GM21786 (cell line): Measurements from ENCODE around the gene TRIM54.
A peak's percentile ranks its signal among the peaks of the same experiment; 100 is the strongest.
"Not testable (repeated sequence)": the region's sequence is repeated elsewhere in the genome, so short reads cannot be mapped to it uniquely, and the experiment has no call there.

Experiments
- ATAC-seq: cut with Tn5 transposase; IDR thresholded peaks from one replicate; pipeline ENCODE4 v1.9.1; 2021; ENCODE audit not compliant: unreplicated experiment

TRIM54 gene

DNA sequence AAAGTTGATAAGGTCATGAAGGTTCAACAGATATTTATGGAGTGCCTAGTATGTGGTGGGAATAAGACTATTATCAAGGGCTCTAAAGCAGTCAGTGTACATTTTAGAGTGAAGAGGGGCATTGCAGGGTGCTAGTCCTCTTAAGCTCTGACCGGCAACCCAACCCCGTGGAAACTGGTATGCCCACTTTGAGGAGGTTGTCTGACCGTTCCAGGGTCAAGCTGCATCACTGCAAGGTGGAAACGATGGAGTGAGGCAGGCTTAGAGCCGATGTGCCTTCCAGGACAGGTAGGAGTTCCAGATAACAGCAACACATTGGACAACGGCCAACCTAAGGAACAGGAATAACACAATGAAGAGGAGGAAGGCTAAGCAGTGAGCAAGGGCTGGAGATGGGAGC lies 27.4 kb downstream of the TRIM54 start:
- ATAC-seq = no peak

DNA sequence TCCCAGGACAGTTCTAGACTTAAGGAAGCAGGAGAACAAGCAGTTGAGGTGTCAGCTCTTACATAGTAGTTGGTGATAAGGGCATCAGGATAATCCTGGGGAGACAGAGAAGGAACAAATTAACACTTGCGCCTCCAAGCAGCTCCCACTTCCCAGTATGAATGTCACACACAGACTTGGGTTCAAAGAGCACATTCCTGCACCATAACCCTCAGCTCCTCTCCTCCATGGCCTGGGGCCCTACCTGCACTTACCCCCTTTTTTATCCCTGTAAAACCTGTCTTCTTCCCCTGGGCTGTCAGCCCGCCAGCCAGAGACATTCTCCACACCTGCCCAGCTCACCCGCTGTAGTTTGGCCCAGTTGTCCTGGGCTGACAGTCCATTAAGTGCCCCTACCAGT lies 29.9 kb downstream of the TRIM54 start:
- ATAC-seq = no peak

- no peak for ATAC-seq
Measured at GRCh38 chr2:27313882-27314645, 31.8 kb downstream of the TRIM54 start.

- ATAC-seq = no peak
Measured at GRCh38 chr2:27314709-27315108, 32.5 kb downstream of the TRIM54 start.

- ATAC-seq = no peak
Measured at GRCh38 chr2:27315122-27315521, 32.9 kb downstream of the TRIM54 start.

- ATAC-seq = no peak
Measured at GRCh38 chr2:27316655-27317412, 34.6 kb downstream of the TRIM54 start.

DNA sequence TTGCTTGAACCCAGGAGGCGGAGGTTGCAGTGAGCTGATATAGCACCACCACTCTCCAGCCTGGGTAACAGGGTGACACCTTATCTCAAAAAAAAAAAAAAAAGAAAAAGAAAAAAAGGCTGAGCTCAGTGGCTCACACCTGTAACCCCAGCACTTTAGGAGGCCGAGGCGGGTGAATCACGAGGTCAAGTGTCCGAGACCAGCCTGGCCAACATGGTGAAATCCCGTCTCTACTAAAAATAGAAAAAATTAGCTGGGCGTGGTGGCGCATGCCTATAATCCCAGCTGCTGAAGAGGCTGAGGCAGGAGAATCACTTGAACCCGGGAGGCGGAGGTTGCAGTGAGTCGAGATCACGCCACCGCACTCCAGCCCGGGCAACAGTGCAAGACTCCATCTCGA lies 37.6 kb downstream of the TRIM54 start:
- ATAC-seq = not testable (repeated sequence)

DNA sequence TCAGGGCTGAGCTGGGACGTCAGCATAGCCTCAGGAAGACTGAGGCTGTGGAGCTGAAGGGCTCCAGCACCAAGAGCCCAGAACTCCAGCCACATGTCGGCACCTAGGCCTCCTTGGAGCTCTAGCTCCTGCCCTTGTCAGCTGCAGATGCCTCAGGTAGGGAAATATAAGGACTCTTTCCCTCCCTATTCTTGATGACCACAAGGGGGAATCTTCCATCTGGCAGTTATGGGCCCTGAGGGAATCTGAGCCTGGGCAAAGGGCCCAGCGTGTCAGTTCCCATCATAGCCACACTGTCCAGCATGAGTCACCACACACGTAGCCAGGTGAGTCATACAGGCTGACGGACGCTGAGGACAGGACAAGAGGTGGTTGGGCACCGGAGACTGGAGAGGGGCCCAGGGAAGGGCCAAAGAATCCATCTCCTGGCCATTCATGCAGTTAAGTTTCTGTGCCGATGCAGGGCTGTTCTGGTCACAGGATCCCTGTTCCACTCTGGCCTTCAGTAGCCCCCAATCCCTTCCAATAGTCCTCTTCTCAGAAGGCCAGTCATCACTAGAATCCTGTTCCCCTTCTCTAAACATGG lies 38.8 kb downstream of the TRIM54 start:
- no peak for ATAC-seq

GRCh38 chr2:27322301-27322765 lies 40.1 kb downstream of the TRIM54 start:
- no peak for ATAC-seq

DNA sequence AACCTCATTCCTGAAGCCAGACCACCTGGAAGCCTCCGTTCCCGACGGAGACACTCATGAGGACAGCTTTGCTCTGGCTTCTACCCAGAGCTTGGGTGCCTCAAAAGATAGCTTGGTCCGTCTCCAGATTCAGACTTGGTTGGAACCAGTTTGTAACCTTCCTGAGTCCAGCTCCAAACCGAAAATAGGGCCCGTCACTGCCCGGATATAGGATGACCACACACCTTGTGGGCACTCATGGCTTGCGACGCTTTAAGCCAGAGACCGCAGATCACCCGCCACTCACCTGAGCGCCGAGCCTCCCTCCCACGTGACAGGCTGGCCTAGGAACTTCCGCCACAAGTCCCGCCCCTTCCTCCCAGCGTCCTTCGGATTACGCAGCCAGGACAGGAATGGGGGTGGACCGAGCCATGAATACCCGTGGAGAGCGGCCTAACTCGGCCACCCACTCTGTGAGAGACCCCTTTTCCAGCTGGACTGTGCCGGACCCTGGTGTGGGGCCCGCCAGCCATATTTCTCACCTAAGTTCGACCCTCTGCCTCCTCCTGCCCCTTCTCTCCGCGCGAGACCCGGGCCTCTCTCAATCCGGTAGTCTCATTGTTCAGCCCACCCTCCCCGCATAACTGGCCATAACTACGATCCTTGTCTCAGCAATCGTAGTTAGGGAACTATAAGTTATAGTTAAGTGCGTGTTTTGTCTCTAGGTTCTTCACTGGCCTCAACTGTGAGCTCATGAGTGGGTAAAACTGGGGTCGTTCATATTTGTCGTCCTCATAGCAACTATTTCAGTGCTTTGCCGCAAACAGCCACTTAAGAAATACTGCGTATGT lies 40.8 kb downstream of the TRIM54 start, which contains the start of gene MPV17:
MPV17 (minus strand) TSS at position 332 of the 830 bp plus-strand sequence. CDS start 580 bp downstream, outside the sequence.
- peak; percentile 83 for ATAC-seq

GRCh38 chr2:27323596-27324285 lies 41.5 kb downstream of the TRIM54 start:
- ATAC-seq = no peak

DNA sequence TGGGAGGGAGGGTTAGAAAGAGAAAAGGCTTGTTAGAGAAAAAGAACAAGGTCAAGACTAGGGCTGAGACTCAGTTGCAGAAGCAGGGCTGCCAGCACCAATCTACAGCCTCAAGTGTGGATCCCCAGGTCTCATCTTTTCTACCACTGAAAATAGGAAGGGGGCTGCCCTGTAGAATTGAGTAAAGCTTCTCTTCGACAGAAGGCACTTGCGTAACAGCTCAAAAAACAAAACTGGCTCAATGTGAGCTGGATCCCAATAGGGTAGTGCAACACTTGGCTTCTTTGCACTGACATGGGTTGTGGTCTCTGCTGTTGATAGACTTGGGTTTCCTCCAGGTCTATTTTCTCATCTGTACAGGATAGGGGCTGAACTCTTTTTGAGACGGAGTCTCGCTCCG lies 42.5 kb downstream of the TRIM54 start:
- no peak for ATAC-seq

DNA sequence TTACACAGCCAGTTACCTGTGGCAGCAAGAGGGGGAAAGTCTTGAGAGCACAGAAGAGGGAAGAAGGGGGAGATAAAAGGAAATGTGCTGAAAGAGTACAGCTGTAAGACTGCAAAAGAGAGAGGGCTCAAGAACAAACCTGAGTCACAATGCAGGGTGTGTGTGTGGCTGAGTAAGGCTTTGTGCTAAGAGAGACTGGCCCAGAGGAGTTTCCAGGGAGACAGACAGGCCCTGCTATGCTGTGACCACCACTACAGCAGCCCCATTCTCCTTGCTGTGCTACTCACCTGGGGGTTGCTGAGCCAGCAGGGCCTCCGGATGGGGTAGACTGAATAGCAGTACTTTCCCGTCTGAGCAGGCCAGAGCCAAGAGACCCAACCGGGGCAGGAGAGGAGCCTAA lies 53.1 kb downstream of the TRIM54 start:
- ATAC-seq = no peak

DNA sequence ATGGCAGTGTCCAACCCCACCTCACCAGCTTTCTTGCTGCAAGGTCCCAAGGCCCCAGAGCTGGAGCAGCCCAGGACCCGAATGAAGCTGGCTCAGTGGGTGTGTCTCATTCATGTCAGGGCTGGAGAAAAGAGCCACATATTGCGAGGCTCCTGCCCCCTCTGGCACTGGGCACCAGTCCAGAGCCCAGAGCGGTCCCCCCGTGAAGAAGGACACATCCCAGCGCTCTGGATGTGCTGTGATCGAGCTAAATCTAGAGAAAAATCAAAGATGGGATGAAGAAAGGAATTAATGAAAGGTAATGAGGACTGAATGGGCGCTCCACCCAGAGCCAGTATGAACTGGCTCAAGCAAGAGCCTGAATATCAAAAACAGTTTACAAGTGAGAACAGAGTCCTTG lies 53.9 kb downstream of the TRIM54 start:
- ATAC-seq = no peak

DNA sequence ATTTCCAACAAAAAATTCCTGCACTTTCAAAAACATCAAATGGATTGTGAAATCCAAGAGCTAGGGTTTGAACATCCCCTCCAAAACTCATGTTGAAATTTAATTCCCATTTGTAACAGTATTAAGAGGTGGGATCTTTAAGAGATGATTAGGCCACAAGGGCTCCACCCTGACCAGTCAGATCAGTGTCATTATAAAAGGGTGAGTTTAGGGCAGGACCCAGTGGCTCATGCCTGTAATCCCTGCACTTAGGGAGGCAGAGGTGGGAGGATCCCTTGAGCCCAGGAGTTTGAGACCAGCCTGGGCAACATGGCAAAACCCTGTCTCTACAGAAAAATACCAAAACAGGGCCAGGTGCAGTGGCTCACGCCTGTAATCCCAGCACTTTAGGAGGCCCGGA lies 65.4 kb downstream of the TRIM54 start:
- no peak for ATAC-seq

GRCh38 chr2:27350106-27350693 lies 68.0 kb downstream of the TRIM54 start:
- ATAC-seq = no peak

DNA sequence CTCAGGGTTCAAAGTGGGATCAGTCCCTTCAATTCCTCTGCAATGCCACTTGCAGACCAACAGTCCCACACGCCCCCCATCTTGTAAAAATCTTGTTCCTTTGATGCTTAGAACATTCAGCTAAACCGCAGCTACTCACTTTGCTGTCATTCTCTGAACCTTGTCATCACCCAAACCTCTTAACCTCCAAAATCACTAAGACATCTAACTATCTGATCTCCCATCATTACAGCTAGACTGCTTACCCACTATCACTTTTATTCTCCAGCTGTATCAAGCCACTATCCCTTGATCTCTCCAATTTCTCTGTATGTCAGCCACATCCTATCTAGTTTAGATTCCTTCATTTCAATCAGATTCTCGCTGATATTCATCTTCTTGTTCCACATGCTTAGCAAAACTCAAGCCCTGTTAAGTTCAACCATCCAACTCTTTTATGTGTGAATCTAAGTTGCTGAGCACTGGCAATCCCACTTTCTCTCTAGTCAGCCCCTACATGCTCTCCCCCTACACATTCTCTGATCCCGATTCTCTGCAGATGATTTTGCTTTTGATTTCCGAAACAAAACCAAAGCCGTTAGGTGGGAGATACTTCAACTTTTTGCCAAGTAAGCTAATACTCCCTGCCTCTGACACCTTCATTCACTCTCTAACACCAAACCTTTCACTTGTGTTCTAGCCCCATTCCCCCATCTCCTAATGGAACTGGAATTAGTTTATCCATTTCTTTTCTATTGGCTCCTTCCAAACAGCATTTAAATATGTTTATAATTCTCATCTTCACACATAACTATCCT lies 69.8 kb downstream of the TRIM54 start:
- ATAC-seq = no peak

DNA sequence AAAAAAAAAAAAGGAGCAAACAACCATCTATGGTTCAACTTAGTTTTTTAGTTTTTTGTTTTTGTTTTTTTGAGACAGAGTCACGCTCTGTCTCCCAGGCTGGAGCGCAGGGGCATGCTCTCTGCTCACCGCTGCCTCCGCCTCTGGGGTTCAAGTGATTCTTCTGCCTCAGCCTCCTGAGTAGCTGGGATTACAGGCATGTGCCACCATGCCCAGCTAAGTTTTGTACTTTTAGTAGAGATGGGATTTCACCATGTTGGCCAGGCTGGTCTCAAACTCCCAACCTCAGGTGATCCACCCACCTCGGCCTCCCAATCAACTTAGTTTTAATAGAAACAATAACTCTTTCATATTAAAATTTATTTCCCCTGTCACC lies 71.1 kb downstream of the TRIM54 start:
- ATAC-seq = not testable (repeated sequence)
